ENCODE results near the gene UPF1.

Gene UPF1

DNA sequence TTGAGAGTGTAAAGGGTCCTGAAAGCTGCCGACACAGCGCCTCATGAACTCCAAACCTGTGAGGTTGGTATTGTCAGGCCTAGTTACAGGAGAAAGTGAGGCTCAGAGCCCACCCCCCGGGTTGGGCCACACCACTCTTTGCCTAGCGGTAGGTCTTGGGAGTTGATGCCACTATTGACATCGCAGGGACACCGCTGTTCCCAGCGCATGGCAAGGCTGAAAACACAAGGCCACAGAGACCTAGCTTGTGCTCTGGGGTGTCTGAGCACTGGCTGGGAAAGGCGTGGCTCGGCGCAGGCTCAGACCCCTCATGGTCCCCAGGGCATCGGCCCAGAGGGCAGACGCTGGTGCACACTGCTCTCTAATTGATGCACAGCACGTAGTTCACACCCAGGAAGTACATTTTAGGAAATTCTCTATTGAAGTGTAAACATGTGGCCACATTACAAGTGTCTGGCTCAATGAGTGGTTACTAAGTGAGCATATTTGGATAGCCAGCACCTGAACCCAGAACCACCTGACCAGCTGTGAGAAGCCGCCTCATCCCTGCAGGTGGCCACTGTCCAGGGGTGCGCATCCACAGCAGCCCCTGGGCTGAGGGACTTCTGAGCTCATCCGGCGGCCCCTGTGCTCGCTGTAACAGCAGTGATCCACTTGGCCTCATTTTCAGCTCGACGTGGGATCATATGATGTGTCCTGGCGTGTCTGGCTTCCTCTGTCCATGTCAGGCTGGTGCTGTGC lies 27.3 kb downstream of the UPF1 start:
- Histone ChIP-seq H3K27me3 (ENCODE audit: insufficient read depth, low read length) (no peaks in the 10 kb centered on the region), H2AFZ (ENCODE audit: low read length, unreplicated experiment) (no peak overlapping the region), H3K79me2 (ENCODE audit: control insufficient read depth, insufficient read depth, low read length, unreplicated experiment) (peaks cover 3% of the 10 kb centered on the region), H3K4me1 (ENCODE audit: control insufficient read depth, insufficient read depth, low read length, unreplicated experiment) (no peaks in the 10 kb centered on the region), H3K36me3 (ENCODE audit: insufficient read depth, low read length) (0 out of 2 replicates have a peak, but pooled peaks cover 3% of the 10 kb centered on the region), H3K27ac (ENCODE audit: low read depth, low read length) (no peak overlapping the region), H3K4me3 (ENCODE audit: low read depth, low read length) (no peak overlapping the region)

DNA sequence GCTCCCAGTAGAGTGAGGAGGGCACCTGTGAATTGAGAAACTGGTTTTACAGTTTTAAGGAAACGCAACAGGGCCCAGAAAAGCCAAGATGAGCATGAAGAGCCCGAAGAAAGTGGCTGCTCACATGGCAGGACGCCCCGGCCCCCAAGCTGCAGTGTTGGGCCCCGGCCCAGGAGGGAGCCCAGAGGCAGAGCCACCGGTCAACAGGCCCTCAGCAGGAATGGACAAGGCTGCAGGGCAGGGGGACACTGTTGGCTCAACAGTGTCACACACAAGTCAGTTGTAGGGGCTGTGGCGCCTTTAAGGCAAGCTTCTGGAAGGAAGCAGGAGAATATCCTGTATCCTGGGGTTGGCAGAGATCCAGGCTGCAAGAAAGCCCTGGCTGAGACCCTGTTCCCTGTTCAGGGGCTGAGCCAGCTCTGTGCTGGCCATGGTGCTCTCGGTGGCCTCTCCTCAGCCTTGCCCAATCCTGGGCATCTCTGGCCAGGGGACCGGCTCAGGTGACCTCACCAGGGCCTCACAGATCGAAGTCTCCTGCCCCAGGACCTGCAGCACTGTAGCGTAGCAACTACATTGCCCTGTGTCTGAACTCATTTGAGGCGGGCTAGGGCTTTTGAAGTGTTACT lies 28.0 kb downstream of the UPF1 start:
- Histone ChIP-seq H2AFZ (ENCODE audit: low read length, unreplicated experiment) (no peak overlapping the region), H3K79me2 (ENCODE audit: control insufficient read depth, insufficient read depth, low read length, unreplicated experiment) (no peaks in the 10 kb centered on the region), H3K27me3 (ENCODE audit: insufficient read depth, low read length) (no peaks in the 10 kb centered on the region), H3K27ac (ENCODE audit: low read depth, low read length) (no peak overlapping the region), H3K36me3 (ENCODE audit: insufficient read depth, low read length) (no peaks in the 10 kb centered on the region), H3K4me1 (ENCODE audit: control insufficient read depth, insufficient read depth, low read length, unreplicated experiment) (no peaks in the 10 kb centered on the region), H3K4me3 (ENCODE audit: low read depth, low read length) (no peak overlapping the region)

DNA sequence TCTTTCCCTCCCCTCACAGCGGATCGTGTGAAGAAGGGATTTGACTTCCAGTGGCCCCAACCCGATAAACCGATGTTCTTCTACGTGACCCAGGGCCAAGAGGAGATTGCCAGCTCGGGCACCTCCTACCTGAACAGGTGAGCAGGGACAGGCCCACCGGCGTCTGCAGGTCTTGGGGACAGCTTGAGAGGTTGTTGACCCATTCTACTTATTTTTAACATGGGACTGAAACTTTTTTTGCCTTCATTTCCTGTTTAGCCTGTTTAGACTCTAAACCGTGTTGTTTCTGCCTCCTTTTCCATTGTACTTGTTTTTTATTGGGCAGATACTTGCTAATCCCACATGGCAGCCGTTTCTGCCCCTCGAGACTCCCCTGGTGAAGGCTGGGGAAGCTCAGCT lies 28.5 kb downstream of the UPF1 start:
- Histone ChIP-seq H3K27ac (ENCODE audit: low read depth, low read length) (no peak overlapping the region), H3K4me1 (ENCODE audit: control insufficient read depth, insufficient read depth, low read length, unreplicated experiment) (no peaks in the 10 kb centered on the region), H3K36me3 (ENCODE audit: insufficient read depth, low read length) (peaks cover under 1% of the 10 kb centered on the region; the same call in 1 of the 2 replicates), H3K79me2 (ENCODE audit: control insufficient read depth, insufficient read depth, low read length, unreplicated experiment) (no peaks in the 10 kb centered on the region), H3K4me3 (ENCODE audit: low read depth, low read length) (no peak overlapping the region), H3K27me3 (ENCODE audit: insufficient read depth, low read length) (no peaks in the 10 kb centered on the region), H2AFZ (ENCODE audit: low read length, unreplicated experiment) (no peak overlapping the region)

DNA sequence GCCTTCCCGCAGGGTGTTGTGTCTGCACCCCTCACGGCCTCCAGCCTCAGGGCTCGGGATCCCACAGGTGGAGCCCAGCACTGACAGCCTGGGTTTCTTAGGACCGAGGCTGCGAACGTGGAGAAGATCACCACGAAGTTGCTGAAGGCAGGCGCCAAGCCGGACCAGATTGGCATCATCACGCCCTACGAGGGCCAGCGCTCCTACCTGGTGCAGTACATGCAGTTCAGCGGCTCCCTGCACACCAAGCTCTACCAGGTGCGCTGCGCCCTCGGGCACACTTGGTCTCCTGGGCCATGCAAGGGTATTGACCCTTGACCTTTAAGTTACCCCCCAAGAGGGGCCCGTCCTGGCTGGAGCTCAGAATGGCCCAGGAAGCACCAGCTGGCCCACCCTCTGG lies 29.0 kb downstream of the UPF1 start:
- no peaks in the 10 kb centered on the region for H3K27me3 ChIP-seq (ENCODE audit: insufficient read depth, low read length)
- H3K4me3 ChIP-seq (ENCODE audit: low read depth, low read length) = no peak overlapping the region
- no peak overlapping the region for H3K27ac ChIP-seq (ENCODE audit: low read depth, low read length)
- H3K4me1 ChIP-seq (ENCODE audit: control insufficient read depth, insufficient read depth, low read length, unreplicated experiment) = no peaks in the 10 kb centered on the region
- H3K36me3 ChIP-seq (ENCODE audit: insufficient read depth, low read length) = peaks cover 4% of the 10 kb centered on the region; the same call in 1 of the 2 replicates
- H2AFZ ChIP-seq (ENCODE audit: low read length, unreplicated experiment) = no peak overlapping the region
- no peaks in the 10 kb centered on the region for H3K79me2 ChIP-seq (ENCODE audit: control insufficient read depth, insufficient read depth, low read length, unreplicated experiment)

DNA sequence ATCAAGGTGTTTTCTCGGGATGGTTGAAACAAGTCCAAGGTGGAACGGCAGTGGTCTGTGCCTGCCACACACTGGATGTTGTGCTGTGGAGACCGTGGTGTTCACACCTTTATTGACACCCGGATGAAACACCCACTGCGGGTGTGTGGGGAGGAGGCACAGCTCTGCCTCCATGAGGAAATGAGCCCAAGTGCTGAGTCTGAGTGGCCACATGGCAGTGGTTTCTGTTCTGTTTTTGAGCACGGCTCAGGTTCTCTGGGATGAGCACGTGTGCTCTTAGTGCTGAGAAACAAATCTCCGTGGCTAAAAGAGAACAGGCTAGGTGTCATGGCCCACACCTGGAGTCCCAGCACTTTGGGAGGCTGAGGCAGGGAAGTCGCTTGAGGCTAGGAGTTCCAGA lies 29.5 kb downstream of the UPF1 start:
- no peak overlapping the region for H3K27ac ChIP-seq (ENCODE audit: low read depth, low read length)
- H3K4me1 ChIP-seq (ENCODE audit: control insufficient read depth, insufficient read depth, low read length, unreplicated experiment) = no peaks in the 10 kb centered on the region
- H3K4me3 ChIP-seq (ENCODE audit: low read depth, low read length) = no peak overlapping the region
- peaks cover 5% of the 10 kb centered on the region; the same call in 1 of the 2 replicates for H3K36me3 ChIP-seq (ENCODE audit: insufficient read depth, low read length)
- H3K27me3 ChIP-seq (ENCODE audit: insufficient read depth, low read length) = no peaks in the 10 kb centered on the region
- H2AFZ ChIP-seq (ENCODE audit: low read length, unreplicated experiment) = no peak overlapping the region
- no peaks in the 10 kb centered on the region for H3K79me2 ChIP-seq (ENCODE audit: control insufficient read depth, insufficient read depth, low read length, unreplicated experiment)

DNA sequence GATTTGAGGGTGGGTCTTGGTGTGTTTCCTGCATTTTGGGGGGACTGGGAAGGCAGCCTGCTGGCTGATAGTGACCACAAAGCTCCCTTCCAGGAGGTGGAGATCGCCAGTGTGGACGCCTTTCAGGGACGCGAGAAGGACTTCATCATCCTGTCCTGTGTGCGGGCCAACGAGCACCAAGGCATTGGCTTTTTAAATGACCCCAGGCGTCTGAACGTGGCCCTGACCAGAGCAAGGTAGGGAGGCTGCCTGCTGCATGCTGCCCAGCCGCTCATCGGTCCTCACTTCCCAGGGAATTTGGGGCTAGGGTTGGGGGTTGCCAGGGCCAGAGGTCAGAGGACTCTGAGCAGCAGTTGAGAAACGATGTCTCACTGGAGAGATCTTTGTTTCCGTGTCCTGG lies 30.2 kb downstream of the UPF1 start:
- Histone ChIP-seq H3K4me3 (ENCODE audit: low read depth, low read length) (no peak overlapping the region), H3K27me3 (ENCODE audit: insufficient read depth, low read length) (no peaks in the 10 kb centered on the region), H2AFZ (ENCODE audit: low read length, unreplicated experiment) (no peak overlapping the region), H3K36me3 (ENCODE audit: insufficient read depth, low read length) (peaks cover 7% of the 10 kb centered on the region; the same call in 1 of the 2 replicates), H3K4me1 (ENCODE audit: control insufficient read depth, insufficient read depth, low read length, unreplicated experiment) (no peaks in the 10 kb centered on the region), H3K27ac (ENCODE audit: low read depth, low read length) (no peak overlapping the region), H3K79me2 (ENCODE audit: control insufficient read depth, insufficient read depth, low read length, unreplicated experiment) (no peaks in the 10 kb centered on the region)

DNA sequence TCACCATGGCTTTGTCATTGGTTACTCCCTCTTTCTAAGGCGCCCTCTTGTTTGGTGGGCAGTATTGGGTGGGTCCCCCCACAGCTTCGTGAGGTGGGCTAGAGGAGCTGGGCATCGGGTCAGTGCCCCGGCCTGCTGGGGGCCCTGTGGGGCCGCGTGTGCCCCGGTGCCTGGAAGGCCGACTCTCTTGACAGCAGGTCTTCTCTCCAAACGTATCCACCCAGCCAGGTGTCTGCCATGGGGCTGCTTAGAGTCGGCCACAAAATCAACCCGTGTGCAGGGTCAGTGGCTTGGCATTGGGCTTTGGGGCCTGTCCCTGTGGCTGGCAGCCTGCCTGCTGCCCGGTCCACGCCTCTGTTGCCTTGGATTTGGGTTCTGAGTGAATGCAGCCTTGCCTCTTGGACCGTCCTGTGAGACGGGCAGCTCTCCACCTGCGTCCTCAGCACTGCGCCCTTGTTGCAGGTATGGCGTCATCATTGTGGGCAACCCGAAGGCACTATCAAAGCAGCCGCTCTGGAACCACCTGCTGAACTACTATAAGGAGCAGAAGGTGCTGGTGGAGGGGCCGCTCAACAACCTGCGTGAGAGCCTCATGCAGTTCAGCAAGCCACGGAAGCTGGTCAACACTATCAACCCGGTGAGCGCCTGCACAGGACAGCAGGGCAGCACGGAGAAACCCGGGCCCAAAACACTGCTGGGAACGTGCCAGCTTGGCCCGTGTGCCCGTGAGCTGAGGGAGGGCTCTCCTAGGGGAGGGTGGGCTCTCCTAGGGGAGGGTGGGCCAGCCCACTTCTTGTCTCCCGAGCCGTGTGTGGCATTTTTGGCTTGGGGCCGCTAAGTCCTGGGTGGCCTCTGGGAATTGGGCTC lies 31.4 kb downstream of the UPF1 start:
- no peaks in the 10 kb centered on the region for H3K4me1 ChIP-seq (ENCODE audit: control insufficient read depth, insufficient read depth, low read length, unreplicated experiment)
- no peaks in the 10 kb centered on the region for H3K27me3 ChIP-seq (ENCODE audit: insufficient read depth, low read length)
- no peak overlapping the region for H3K4me3 ChIP-seq (ENCODE audit: low read depth, low read length)
- H3K36me3 ChIP-seq (ENCODE audit: insufficient read depth, low read length) = peaks cover 9% of the 10 kb centered on the region; the same call in 1 of the 2 replicates
- no peak overlapping the region for H3K27ac ChIP-seq (ENCODE audit: low read depth, low read length)
- no peaks in the 10 kb centered on the region for H3K79me2 ChIP-seq (ENCODE audit: control insufficient read depth, insufficient read depth, low read length, unreplicated experiment)
- no peak overlapping the region for H2AFZ ChIP-seq (ENCODE audit: low read length, unreplicated experiment)

DNA sequence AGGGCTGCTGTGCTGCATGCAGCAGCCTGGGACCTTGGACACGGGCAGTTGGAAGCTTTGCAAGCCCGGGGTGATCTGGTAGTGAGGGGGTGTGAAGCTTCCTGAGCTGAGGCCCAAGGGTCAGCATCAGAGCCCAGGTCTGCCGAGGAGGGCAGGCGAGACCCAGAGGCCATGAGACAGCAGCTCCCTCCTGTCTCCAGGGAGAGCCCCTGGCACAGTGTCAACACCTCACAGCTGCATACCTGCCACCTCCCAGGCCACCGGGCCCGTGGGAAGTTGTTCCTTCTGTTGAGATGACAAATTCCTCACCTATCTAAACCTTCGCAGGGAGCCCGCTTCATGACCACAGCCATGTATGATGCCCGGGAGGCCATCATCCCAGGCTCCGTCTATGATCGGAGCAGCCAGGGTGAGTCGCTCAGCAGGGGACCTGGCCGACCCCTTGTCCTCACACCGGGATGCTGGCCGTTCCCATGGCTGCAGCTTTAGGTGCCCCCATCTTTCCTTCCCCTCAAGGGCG lies 32.1 kb downstream of the UPF1 start:
- Histone ChIP-seq H3K36me3 (ENCODE audit: insufficient read depth, low read length) (peaks cover 9% of the 10 kb centered on the region; the same call in 1 of the 2 replicates), H3K4me1 (ENCODE audit: control insufficient read depth, insufficient read depth, low read length, unreplicated experiment) (no peaks in the 10 kb centered on the region), H3K27ac (ENCODE audit: low read depth, low read length) (no peak overlapping the region), H3K4me3 (ENCODE audit: low read depth, low read length) (no peak overlapping the region), H2AFZ (ENCODE audit: low read length, unreplicated experiment) (no peak overlapping the region), H3K27me3 (ENCODE audit: insufficient read depth, low read length) (no peaks in the 10 kb centered on the region), H3K79me2 (ENCODE audit: control insufficient read depth, insufficient read depth, low read length, unreplicated experiment) (no peaks in the 10 kb centered on the region)

DNA sequence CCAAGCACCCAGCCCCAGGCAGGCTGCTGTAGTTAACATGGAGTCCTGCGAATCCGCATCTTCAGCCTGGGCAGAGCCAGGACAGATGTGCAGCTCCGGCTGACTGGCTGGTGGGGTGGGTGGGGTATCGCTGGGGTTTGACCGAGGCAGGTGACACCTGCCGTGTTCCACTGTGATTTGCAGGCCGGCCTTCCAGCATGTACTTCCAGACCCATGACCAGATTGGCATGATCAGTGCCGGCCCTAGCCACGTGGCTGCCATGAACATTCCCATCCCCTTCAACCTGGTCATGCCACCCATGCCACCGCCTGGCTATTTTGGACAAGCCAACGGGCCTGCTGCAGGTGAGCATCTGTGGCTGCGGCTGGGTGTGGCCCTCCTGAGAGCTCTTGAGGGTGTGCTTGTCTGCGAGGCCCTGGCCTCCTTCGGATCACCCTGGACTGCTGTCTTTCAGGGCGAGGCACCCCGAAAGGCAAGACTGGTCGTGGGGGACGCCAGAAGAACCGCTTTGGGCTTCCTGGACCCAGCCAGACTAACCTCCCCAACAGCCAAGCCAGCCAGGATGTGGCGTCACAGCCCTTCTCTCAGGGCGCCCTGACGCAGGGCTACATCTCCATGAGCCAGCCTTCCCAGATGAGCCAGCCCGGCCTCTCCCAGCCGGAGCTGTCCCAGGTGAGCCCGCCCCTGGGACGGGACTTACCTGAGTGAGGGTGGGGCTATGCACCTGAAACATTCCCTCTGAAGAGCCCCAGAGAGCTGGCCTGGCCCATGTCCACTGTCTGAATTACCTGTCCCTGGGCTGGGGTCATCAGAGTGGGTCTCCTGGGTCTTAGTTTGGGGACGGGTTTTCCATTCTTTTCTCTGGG lies 33.6 kb downstream of the UPF1 start:
- H3K36me3 ChIP-seq (ENCODE audit: insufficient read depth, low read length) = peaks cover 9% of the 10 kb centered on the region; the same call in 1 of the 2 replicates
- H3K4me3 ChIP-seq (ENCODE audit: low read depth, low read length) = no peak overlapping the region
- H3K27ac ChIP-seq (ENCODE audit: low read depth, low read length) = no peak overlapping the region
- H3K79me2 ChIP-seq (ENCODE audit: control insufficient read depth, insufficient read depth, low read length, unreplicated experiment) = no peaks in the 10 kb centered on the region
- no peaks in the 10 kb centered on the region for H3K4me1 ChIP-seq (ENCODE audit: control insufficient read depth, insufficient read depth, low read length, unreplicated experiment)
- no peak overlapping the region for H2AFZ ChIP-seq (ENCODE audit: low read length, unreplicated experiment)
- H3K27me3 ChIP-seq (ENCODE audit: insufficient read depth, low read length) = no peaks in the 10 kb centered on the region
